Urinary bladder (tissue), 4 donors: Measurements from ENCODE around the gene DLL3. TPM values are rescaled to one million over a fixed set of nuclear protein-coding genes. Genes with fewer than 3 reads are reported as not detected.

Source experiments
- DNase-seq: peaks from one replicate; pipeline ENCODE4 v3.0.0-alpha.2; 2015; ENCODE audit errors: extremely low spot score
- H3K27ac ChIP-seq: one replicate; pipeline ENCODE4 v1.5.1; 2013; ENCODE audit warnings: low read depth, mild to moderate bottlenecking, moderate library complexity
- H3K36me3 ChIP-seq: one replicate; pipeline ENCODE4 v1.6.1; 2013; ENCODE audit warnings: mild to moderate bottlenecking, moderate library complexity; ENCODE audit not compliant: insufficient read depth
- H3K4me1 ChIP-seq: one replicate; pipeline ENCODE4 v1.6.1; 2013; ENCODE audit warnings: mild to moderate bottlenecking, moderate library complexity; ENCODE audit not compliant: insufficient read depth
- H3K4me3 ChIP-seq: one replicate; pipeline ENCODE4 v1.5.1; 2013; ENCODE audit warnings: low read depth, low read length
- WGBS: extraction: QIAGEN DNeasy Blood & Tissue Kit; methylation state at CpG from one replicate; pipeline ENCODE4 v1.1.7; 2013; 5-methylcytosine and 5-hydroxymethylcytosine counted together
- polyA plus RNA-seq: library from polyadenylated mRNA; stranded (reverse); fragments of 200-250 nt; gene quantifications from one replicate; pipeline ENCODE4 v1.2.3, GENCODE V29; 2013
- total RNA-seq: library from RNA; depleted of rRNA; stranded (reverse); fragments of >200 nt; gene quantifications from one replicate; pipeline ENCODE4 v1.2.3, GENCODE V29; 2014
- donor health status: healthy with polysubstance abuse.
- donor health status: healthy.

DLL3 gene
- total and polyA plus RNA-seq, 2 donors: not detected

GRCh38 chr19:39539518-39540332 is 41.0 kb downstream of the DLL3 start, which contains the start of gene EID2:
Gene EID2, minus strand, starts transcription at chr19:39540161. Its CDS starts 82 bp downstream, at chr19:39540079.
- peak; percentile 85 for DNase-seq
- H3K27ac ChIP-seq: peak within 1 kb of the TSS; percentile 96
- peak within 1 kb of the TSS; percentile 91 for H3K4me3 ChIP-seq
- WGBS: under 1% methylated on average over 84 of the region's 84 CpGs
- no peaks in the 10 kb centered on the region for H3K4me1 ChIP-seq
- no peaks in the 10 kb centered on the region for H3K36me3 ChIP-seq

DNA sequence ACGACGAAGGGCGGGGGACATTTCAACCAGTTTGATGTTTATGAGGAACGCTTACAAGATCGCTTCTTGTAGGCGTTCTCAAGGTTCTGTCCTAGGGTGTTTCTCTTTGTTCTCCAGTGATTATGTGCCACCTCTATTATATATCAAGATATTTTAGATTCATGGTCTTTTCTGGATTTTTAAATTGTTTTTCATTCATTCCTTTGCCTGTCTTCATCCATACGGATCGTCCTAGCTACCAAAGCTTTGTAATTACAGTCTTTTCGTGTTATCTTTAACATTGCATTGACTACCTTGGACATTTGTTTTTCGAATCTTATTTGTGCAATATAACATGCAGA is 41.6 kb downstream of the DLL3 start:
- no peak for DNase-seq
- Histone ChIP-seq H3K27ac (no peak overlapping the region), H3K4me1 (no peaks in the 10 kb centered on the region), H3K36me3 (no peaks in the 10 kb centered on the region), H3K4me3 (no peak overlapping the region)
- 6% methylated on average over 10 of the region's 10 CpGs for WGBS

GRCh38 chr19:39542206-39542605 is 43.5 kb downstream of the DLL3 start:
- no peaks in the 10 kb centered on the region for H3K4me1 ChIP-seq
- no peaks in the 10 kb centered on the region for H3K36me3 ChIP-seq
- DNase-seq: no peak
- 54% methylated on average over 2 of the region's 2 CpGs for WGBS
- no peak overlapping the region for H3K27ac ChIP-seq
- H3K4me3 ChIP-seq: no peak overlapping the region

DNA sequence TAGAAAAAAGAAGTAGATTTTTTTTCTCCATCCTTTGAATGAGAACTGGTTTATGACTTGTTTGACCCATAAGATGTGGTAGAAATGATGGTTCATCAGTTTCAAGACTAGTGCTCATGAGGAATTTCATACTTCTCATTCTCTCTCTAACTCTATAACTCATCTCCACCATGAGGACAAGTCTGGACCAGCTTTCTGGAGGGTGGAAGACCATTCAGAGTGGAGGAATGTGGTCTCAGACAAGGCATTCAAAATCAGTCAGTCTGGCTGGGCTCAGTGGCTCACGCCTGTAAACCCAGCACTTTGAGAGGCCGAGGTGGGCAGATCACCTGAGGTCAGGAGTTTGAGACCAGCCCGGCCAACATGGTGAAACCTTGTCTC is 44.7 kb downstream of the DLL3 start:
- WGBS: 73% methylated on average over 3 of the region's 3 CpGs
- Histone ChIP-seq H3K27ac (no peak overlapping the region), H3K4me1 (no peaks in the 10 kb centered on the region), H3K4me3 (no peak overlapping the region), H3K36me3 (no peaks in the 10 kb centered on the region)
- no peak for DNase-seq

GRCh38 chr19:39544226-39544903 is 45.6 kb downstream of the DLL3 start:
- 81% methylated on average over 7 of the region's 7 CpGs for WGBS
- no peak overlapping the region for H3K4me3 ChIP-seq
- H3K4me1 ChIP-seq: no peaks in the 10 kb centered on the region
- H3K27ac ChIP-seq: no peak overlapping the region
- no peaks in the 10 kb centered on the region for H3K36me3 ChIP-seq
- no peak for DNase-seq

GRCh38 chr19:39544911-39545310 is 46.2 kb downstream of the DLL3 start:
- no peak for DNase-seq
- Histone ChIP-seq H3K27ac (no peak overlapping the region), H3K36me3 (no peaks in the 10 kb centered on the region), H3K4me1 (no peaks in the 10 kb centered on the region), H3K4me3 (no peak overlapping the region)
- WGBS: 60% methylated on average over 1 of the region's 1 CpG

- 49% methylated on average over 8 of the region's 8 CpGs for WGBS
- Histone ChIP-seq H3K27ac (no peak overlapping the region), H3K4me3 (no peak overlapping the region), H3K4me1 (no peaks in the 10 kb centered on the region), H3K36me3 (no peaks in the 10 kb centered on the region)
- no peak for DNase-seq
Measured at GRCh38 chr19:39546599-39546998, 47.9 kb downstream of the DLL3 start.

DNA sequence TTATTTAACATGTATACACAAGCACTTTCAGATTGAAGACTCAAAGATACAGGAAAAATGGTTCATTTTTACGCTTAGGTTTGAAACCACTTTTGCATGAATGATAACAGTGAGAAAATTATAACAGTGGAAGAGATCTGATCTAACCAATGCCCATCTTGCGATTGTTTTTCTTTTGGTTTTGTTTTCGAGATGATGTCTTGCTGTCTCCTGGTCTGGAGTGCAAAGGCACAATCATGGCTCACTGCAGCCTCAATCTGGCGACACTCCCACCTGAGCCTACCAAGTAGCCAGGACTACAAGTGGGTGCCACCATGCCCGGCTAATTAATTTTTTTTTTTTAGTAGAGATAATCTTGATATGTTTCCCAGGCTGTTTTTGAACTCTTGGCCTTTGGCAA is 51.5 kb downstream of the DLL3 start:
- WGBS: 85% methylated on average over 5 of the region's 5 CpGs
- Histone ChIP-seq H3K36me3 (no peaks in the 10 kb centered on the region), H3K27ac (no peak overlapping the region), H3K4me1 (no peaks in the 10 kb centered on the region), H3K4me3 (no peak overlapping the region)
- no peak for DNase-seq

DNA sequence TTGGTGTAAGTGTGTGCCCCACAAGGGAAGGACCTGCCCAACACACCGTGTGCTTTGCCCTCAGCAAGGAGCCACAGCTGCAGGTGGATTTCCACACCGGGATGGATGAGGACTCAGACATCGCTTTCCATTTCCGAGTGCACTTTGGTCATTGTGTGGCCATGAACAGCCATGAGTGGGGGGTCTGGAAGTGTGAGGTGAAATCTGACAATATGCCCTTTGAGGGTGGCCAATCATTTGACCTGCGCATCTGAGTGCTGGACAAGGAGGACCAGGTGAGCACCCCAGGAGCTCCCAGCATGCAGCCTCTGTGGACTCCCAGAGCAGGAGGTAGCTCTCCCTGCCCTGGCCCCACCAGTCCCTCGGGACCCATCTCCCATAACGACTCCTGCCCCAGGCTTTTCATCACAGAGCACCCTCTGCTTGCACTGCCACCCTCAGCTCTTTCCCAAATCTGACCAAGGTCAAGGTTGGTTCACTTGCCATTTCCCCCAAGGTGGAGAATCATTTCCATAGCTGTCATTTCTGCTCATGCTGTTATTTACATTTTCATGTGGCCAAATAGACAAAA is 54.4 kb downstream of the DLL3 start:
- H3K4me1 ChIP-seq: no peaks in the 10 kb centered on the region
- H3K4me3 ChIP-seq: no peak overlapping the region
- H3K36me3 ChIP-seq: no peaks in the 10 kb centered on the region
- H3K27ac ChIP-seq: no peak overlapping the region
- no peak for DNase-seq
- WGBS: 59% methylated on average over 7 of the region's 7 CpGs

GRCh38 chr19:39554701-39555311 is 56.1 kb downstream of the DLL3 start:
- Histone ChIP-seq H3K4me3 (no peak overlapping the region), H3K36me3 (no peaks in the 10 kb centered on the region), H3K27ac (no peak overlapping the region), H3K4me1 (no peaks in the 10 kb centered on the region)
- no peak for DNase-seq
- 68% methylated on average over 4 of the region's 4 CpGs for WGBS

DNA sequence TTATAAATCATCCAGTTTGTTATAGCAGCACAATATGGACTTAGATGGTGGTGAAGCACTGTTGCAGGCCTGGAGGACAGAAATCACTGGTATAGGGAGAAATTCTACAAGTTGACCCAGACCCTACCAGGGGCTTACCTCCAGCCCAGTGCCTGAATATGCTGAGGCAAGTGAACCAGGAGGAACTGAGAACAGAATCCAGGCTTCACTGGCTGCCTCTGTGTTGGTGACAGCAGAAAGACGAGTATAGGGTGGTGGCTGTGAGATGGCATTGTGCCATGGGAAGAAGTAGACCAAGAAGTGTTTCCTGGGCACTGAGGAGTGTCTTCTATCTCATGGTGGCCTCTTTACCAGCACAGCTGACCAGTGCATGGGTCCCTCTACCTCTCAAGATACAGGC is 57.1 kb downstream of the DLL3 start:
- H3K4me1 ChIP-seq: no peaks in the 10 kb centered on the region
- H3K27ac ChIP-seq: no peak overlapping the region
- no peak for DNase-seq
- WGBS: 34% methylated on average over 1 of the region's 1 CpG
- no peak overlapping the region for H3K4me3 ChIP-seq
- H3K36me3 ChIP-seq: no peaks in the 10 kb centered on the region
